ENCODE measurements around the gene NWD2.

DNA sequence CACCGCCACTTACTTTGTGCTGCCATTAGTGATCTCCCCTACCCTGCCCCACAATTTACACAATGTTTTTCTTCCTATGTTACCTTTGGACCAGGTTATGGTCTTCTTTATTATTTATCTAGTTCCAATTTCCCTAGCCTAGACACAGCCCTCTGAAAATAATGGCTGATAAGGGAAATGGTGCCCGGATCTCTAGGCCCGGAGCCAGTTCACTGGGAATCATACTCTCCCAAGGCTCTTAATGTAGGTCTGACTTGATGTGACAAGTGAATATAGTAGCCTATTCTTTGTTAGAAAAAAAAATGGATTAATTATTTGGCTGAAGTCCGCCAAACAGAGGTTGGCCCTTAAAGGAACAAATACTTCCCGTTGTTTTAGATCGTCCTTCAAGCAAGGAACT, 233.6 kb downstream of the NWD2 start:
- TF ChIP-seq, protein P1, sequence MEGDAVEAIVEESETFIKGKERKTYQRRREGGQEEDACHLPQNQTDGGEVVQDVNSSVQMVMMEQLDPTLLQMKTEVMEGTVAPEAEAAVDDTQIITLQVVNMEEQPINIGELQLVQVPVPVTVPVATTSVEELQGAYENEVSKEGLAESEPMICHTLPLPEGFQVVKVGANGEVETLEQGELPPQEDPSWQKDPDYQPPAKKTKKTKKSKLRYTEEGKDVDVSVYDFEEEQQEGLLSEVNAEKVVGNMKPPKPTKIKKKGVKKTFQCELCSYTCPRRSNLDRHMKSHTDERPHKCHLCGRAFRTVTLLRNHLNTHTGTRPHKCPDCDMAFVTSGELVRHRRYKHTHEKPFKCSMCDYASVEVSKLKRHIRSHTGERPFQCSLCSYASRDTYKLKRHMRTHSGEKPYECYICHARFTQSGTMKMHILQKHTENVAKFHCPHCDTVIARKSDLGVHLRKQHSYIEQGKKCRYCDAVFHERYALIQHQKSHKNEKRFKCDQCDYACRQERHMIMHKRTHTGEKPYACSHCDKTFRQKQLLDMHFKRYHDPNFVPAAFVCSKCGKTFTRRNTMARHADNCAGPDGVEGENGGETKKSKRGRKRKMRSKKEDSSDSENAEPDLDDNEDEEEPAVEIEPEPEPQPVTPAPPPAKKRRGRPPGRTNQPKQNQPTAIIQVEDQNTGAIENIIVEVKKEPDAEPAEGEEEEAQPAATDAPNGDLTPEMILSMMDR (conservative IDR thresholded peaks at IDR 0.05 in 1 of 2, IDR thresholded peaks at IDR 0.05 in 1 of 2; ENCODE audit: extremely low read depth in 1 of 2, insufficient read depth in 1 of 2, low read depth in 1 of 2, low read length in 2 of 2) = no peak
- no peak for TF ChIP-seq EZH2 (IDR thresholded peaks at IDR 0.05; ENCODE audit: borderline replicate concordance, low read length)

All from mammary epithelial cell (primary cell).